ES-I3 (cell line): Measurements from ENCODE around the gene TNKS1BP1.
"Not testable (repeated sequence)": the region's sequence is repeated elsewhere in the genome, so short reads cannot be mapped to it uniquely, and the experiment has no call there.

ENCODE experiments used
- H3K36me3 ChIP-seq: 2 replicates; pipeline ENCODE4 v1.6.1; 2013; ENCODE audit warnings: mild to moderate bottlenecking, low read length, control low read depth, moderate library complexity; ENCODE audit not compliant: insufficient read depth
- H3K4me1 ChIP-seq: 2 replicates; pipeline ENCODE4 v1.6.1; 2013; ENCODE audit warnings: mild to moderate bottlenecking, control low read depth, low read length; ENCODE audit not compliant: insufficient read depth
- H3K9ac ChIP-seq: 2 replicates; pipeline ENCODE4 v1.6.1; 2013; ENCODE audit warnings: low read depth, mild to moderate bottlenecking, low read length, moderate library complexity
- H3K9me3 ChIP-seq: 2 replicates; pipeline ENCODE4 v1.6.1; 2013; ENCODE audit warnings: mild to moderate bottlenecking, low read length, moderate library complexity; ENCODE audit not compliant: control insufficient read depth, insufficient read depth

TNKS1BP1 gene

DNA sequence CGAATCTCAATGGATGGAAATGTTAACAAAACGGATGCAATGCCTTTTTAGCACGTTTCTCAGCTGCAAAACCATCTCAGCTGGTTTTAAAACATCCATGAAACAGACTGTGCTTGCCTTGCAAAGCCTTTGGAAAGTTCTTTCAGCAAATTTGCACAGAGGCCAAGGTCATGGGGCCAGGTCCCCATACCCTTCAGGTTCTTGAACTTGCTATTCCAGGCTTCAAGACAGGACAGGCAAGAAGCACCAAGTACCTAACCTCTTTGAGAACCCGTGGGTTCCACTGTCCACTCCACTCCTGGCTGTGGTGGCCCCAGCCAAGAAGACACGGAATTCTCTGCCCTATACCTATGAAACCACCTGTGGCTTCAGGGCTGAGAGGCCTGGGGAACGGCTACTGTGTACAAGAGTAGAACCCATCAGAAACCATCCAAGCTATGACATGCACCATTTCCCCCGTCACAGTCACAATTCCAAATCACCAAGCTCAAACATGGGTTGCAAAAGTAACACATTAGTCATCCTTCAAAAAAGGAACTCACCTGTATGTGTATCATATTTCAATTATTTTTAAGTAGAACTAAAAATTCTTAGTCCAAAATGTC is 17.0 kb downstream of the TNKS1BP1 start:
- H3K9me3 ChIP-seq = no peaks in the 10 kb centered on the region
- H3K9ac ChIP-seq = no peak overlapping the region
- H3K4me1 ChIP-seq = peaks cover 19% of the 10 kb centered on the region
- peaks cover 15% of the 10 kb centered on the region; the same call in 1 of the 2 replicates for H3K36me3 ChIP-seq

DNA sequence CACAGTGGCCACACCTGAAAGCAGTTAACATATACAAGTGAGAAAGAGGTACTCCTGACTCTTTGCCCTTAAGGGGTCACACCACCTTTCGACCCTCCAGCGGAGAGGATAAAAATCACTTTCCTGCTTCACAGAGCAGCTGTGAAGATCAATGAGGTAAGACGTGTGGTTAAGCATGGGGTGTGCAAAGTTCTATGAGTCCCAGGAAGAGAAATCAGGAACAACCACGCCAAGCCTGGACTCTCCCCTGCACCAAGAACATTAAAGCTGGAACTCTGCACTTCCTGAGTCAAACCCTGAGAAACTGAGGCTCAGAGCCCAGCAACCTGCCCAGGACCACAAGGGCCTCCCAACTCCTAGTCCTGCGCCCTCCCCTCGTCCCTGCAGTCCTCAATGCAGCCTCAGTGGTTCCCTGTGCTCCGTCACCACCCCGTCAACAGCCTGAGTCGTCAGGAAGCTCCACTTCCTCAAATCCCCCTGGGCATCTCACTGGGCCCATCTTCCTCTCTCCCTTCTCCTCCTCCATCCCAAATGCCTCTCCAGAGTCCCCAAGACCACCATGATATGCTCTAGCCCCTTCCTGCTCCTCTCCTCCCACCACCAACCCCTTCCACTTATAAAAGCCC is 17.7 kb downstream of the TNKS1BP1 start:
- no peak overlapping the region for H3K9ac ChIP-seq

DNA sequence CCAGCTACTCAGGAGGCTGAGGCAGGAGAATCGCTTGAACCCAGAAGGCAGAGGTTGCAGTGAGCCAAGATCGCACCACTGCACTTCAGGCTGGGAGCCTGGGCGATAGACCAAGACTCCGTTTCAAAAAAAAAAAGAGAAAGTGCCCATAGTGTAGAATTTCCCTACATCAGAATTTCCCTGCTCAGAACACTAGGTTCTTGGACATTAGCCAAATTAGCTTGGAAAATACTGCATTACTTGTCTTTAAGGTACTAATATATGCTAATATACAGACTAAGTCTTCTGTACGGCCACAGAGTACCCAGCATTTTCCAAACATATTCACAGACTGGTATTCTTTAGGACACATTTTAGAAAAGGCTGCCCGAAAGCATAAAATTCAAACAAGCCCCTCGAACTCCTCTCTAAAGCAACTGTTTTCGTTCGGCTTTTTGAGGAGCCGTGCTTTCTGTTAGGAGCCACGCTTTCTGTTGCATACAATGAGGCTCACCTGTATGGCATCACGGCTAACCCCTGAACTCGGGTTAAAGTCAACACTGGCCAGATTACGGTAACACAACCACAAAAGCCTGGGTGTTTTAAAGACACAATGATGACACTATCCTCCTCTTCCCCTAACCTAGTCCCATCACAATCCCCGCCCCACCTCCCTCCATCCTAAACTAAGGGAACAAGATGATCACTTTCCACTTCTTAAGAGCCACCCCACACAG is 18.4 kb downstream of the TNKS1BP1 start:
- H3K9ac ChIP-seq = no peak overlapping the region
- peaks cover 22% of the 10 kb centered on the region for H3K36me3 ChIP-seq
- no peaks in the 10 kb centered on the region for H3K9me3 ChIP-seq
- H3K4me1 ChIP-seq = peaks cover 11% of the 10 kb centered on the region; the same call in 1 of the 2 replicates

More for the DNA sequence above, 17.7 kb downstream of the TNKS1BP1 start:
- peaks cover 16% of the 10 kb centered on the region for H3K4me1 ChIP-seq
- no peaks in the 10 kb centered on the region for H3K9me3 ChIP-seq
- peaks cover 15% of the 10 kb centered on the region; the same call in 1 of the 2 replicates for H3K36me3 ChIP-seq

DNA sequence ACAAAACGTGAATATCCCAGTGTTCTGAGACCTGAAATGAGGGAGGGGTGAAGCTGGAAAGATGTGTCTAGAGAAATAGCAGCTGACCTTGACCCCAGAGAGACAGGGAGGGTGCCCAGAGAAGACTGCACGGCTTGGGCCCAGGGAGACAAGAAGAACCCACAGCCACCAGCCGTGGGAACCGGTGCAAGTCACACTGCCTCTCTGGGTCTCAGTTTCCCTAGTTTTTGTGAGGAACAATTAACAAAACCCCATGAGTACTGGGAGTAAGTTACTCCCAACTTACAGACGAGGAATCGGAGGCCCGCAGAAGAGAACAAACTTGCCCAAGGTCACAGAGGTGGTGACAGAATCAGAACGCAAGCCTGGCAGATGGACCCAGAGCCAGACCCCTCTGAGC is 19.2 kb downstream of the TNKS1BP1 start:
- H3K36me3 ChIP-seq = peaks cover 30% of the 10 kb centered on the region
- no peaks in the 10 kb centered on the region for H3K9me3 ChIP-seq
- peaks cover 9% of the 10 kb centered on the region; the same call in 1 of the 2 replicates for H3K4me1 ChIP-seq
- no peak overlapping the region for H3K9ac ChIP-seq

DNA sequence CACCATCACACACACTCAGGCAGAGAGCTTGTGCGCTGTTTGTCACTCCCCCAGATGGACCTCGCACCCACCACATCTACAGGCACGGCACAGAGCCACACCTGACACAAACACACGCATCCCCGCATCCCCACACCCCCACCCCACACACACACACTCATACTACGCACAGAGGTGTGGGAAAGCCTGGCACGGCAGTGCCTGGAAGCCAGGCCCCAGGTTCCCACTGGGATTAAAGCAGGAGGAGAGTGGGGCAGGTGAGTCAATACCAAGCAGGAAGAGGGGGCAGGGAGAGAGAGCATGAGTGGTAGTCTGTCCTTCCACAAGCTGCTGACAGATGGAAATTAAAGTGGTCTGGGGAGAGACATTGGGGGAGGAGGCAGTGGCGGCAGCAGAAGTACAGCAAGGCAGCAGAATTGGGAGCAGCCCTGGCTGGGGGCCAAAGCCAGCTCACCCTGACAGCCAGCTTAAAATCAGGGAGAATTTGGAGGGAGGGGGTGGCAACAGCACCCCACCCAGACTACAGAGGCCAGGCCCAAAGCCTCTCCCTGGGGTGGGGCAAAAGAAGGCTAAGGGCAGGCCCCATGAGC is 20.7 kb downstream of the TNKS1BP1 start:
- H3K4me1 ChIP-seq = peaks cover 6% of the 10 kb centered on the region; the same call in 1 of the 2 replicates
- H3K36me3 ChIP-seq = peaks cover 33% of the 10 kb centered on the region
- no peaks in the 10 kb centered on the region for H3K9me3 ChIP-seq
- H3K9ac ChIP-seq = no peak overlapping the region

DNA sequence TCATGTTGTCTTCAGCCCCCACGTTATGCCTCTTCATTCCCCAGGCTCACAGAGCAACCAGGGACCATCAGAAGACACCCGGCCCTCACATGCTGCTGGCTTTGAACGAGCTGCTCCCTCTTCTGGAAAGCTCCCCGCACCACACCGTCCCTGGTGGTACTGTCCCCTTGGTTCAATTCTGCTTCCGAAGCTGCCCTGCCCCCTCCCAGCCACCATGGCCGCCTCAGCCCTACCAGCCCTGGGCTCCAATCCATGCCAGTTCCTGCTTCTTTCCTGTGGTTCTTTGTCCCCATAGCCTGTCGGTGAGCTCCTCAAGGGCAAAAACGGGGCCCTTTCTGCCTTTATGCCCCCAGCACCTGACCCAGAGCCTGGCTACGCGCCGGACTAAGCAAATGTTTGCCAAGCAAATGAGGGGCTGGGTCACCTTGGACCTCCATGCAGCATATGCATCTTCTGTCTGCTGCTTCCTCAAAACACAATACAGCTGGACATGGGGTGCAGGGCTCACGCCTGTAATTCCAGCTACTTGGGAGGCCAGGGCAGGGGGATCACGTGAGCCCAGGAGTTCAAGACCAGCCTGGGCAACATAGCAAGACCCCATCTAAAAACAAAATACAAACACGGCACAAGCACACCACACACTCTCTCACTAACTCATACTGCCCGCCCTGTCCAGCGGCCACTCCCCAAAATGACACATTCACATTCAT is 21.3 kb downstream of the TNKS1BP1 start:
- Histone ChIP-seq H3K36me3 (peaks cover 32% of the 10 kb centered on the region), H3K9ac (no peak overlapping the region), H3K9me3 (no peaks in the 10 kb centered on the region), H3K4me1 (peaks cover 6% of the 10 kb centered on the region; the same call in 1 of the 2 replicates)

DNA sequence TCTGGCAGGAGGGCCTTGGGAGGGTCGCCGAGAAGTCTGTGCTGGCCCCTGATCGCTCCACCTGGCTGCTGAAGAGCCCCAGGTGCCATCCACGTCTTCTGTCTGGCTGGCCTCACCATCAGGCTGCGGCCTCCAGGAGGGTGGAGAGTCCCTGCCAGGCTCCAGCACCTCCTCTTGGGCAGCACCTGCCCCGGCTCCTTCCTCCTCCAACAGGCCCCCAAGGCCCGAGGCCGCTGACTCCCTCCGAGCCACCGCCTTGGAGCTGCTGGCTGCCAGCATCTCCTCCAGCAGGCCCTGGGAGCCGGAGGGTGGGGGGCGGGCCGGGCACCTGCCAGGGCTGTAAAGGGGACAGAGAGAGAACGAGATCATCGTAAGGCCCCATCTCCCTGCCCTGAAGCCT is 22.3 kb downstream of the TNKS1BP1 start:
- Histone ChIP-seq H3K36me3 (peaks cover 38% of the 10 kb centered on the region), H3K4me1 (peaks cover 6% of the 10 kb centered on the region; the same call in 1 of the 2 replicates), H3K9ac (no peak overlapping the region), H3K9me3 (no peaks in the 10 kb centered on the region)

DNA sequence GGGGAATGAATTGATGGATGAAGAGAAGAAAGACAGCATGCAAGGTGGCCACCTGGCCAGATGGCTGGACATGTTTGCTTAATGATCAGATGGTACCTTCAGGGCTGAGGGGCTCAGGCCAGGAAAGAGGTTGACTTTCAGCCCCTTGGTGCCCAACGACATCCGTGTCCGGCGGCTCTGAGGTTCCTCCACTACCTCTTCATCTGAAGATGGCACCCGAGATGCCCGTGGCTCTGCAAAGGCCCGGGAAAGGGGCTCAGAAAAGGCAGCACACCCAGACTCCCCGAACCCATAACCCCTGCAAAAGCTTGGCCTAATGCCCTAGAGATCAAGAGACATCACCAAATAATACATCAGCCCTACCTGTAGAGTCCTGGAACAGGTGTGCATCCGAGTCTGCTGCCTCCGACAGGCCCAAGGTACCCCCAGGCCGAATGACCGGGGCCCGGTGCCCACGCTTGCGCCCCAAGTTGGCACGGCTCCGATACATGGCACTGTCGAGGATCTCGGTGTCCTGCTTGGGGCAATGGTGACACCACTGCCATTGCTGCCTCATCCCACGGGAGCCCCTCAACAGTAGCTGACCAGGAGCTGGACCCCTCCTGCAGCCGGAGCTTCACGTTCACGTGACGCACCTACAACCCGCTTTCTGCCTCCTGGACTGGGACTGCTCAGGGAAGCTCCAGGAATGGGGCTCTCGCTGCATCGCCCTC is 22.9 kb downstream of the TNKS1BP1 start:
- Histone ChIP-seq H3K9ac (no peak overlapping the region), H3K4me1 (peaks cover 2% of the 10 kb centered on the region; the same call in 1 of the 2 replicates), H3K9me3 (no peaks in the 10 kb centered on the region), H3K36me3 (peaks cover 34% of the 10 kb centered on the region)

DNA sequence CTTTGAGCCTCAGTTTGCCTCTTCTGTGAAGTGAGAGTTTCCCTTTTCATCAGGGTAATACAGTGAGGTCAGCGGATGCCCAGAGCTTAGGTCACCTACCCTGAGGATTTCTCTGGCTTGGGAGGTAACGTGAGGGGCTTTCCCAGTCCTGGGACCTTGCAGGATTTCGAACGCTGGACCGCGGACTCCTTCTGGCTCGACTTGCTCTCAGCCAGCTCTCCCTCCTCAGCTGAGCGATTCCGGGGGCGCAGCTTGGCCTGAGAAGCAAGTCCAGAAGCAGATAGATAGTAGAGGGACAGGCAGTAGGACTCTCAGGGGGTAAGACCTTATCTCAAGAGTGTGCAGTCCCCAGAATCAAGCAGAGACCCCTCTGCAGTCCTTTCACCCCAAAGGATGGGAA is 24.0 kb downstream of the TNKS1BP1 start:
- H3K9ac ChIP-seq = no peak overlapping the region
- H3K36me3 ChIP-seq = peaks cover 34% of the 10 kb centered on the region
- H3K4me1 ChIP-seq = peaks cover 2% of the 10 kb centered on the region; the same call in 1 of the 2 replicates
- no peaks in the 10 kb centered on the region for H3K9me3 ChIP-seq

DNA sequence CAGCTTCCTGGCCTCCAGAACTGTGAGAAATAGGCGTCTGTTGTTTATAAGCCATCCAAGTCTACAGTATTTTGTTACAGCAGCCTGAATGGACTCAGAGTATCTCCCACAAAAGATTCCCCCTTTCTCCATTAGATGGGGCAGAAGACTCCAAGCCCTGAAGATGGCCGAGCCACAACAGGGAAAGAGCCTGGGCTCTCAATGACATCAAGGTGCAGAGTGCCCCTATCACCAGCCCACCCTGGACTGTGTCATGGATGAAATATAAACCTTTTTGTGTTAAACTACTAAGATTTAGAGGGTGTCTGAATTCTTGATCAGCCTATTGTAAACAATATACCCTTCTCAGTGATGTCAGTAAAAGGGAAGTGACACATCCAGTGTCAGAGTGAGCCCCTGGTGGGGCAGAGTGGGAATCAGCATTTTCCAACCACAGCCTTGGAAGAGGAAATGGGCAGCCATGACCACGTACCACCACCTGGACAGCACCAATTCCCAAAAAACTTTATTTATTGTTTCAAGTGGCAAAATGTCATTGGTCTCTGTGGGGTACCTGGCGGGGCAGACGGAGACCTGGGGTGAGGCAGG is 25.5 kb downstream of the TNKS1BP1 start:
- H3K9ac ChIP-seq = no peak overlapping the region
- peaks cover 37% of the 10 kb centered on the region for H3K36me3 ChIP-seq
- peaks cover 2% of the 10 kb centered on the region; the same call in 1 of the 2 replicates for H3K4me1 ChIP-seq

DNA sequence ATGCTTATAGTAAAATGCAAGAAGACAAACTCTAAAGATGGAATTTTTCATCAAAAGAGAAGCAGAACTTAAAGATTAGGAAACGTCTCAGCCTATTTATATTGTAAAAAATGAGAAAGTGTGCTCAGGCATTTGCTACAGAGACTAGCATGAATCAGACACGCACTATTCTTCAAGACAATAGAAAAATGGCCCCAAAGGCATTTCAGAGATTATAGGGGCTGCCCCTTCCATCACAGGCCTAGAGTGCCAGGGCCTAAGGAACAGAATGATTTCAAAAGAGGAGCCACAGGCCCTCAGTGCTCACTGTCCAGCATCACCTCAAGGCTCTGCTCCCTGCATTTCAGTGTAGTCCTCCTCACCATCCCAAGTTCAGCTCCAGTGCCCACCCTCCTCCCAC is 27.5 kb downstream of the TNKS1BP1 start:
- Histone ChIP-seq H3K9me3 (no peaks in the 10 kb centered on the region), H3K4me1 (no peaks in the 10 kb centered on the region), H3K9ac (no peak overlapping the region), H3K36me3 (peaks cover 37% of the 10 kb centered on the region)

More for the DNA sequence above, 25.5 kb downstream of the TNKS1BP1 start:
- no peaks in the 10 kb centered on the region for H3K9me3 ChIP-seq

DNA sequence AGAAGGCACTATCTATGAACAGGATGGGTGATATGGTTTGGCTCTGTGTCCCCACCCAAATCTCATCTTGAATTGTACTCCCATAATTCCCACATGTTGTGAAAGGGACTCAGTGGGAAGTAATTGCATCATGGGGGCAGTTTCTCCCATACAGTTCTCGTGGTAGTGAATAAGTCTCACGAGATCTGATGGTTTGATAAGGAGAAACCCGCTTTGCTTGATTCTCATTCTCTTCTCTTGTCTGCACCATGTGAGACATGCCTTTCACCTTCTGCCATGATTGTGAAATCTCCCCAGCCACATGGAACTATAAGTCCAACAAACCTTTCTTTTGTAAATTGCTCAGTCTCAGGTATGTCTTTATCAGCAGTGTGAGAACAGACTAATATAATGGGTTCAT is 28.5 kb downstream of the TNKS1BP1 start:
- H3K36me3 ChIP-seq = peaks cover 30% of the 10 kb centered on the region
- not testable (repeated sequence) for H3K4me1 ChIP-seq, H3K9ac ChIP-seq, H3K9me3 ChIP-seq
